Stimulated activated naive CD4-positive, alpha-beta T cell treated with Interleukin-2 at 50 U/mL for 16 hours (primary cell): ENCODE measurements around the gene NUP62.
"Not testable (repeated sequence)": the region's sequence is repeated elsewhere in the genome, so short reads cannot be mapped to it uniquely, and the experiment has no call there.

Source experiments
- DNase-seq: peaks from one replicate; lab custom pipeline; 2025; lab: John Stamatoyannopoulos, UW

Gene NUP62

DNA sequence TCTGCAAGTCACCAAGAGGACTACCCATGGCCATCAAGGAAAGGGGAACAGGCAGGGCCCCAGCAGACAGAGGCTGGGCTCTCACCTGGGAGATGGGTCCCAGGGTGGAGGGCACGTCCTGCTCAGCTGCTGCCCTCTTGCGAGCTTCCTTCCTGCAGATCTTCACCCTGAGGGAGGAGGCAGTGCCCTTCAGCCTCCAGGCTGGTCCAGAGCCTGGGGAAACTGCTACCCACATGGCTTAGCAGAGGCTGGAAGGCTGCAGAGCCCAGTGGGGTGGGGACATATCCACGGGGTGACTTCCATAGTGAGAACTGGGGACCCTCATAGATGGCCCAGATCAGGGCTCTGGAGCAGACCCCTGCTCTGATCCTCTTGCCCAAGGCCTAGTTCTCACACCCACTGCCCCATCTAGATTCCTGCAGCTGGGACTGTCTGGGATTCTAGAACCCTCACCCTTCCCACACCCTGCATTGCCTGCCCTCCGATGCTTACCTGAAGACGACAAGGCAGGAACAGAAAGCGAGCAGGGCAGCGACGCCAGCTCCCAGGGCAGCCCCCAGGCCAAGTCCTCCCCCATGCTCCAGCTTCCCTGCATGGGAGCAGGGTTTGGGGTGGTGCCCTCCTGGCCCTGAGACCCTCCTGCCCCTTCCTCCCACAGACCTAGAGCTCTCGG lies 22.6 kb upstream of the NUP62 start:
- no peak for DNase-seq

DNA sequence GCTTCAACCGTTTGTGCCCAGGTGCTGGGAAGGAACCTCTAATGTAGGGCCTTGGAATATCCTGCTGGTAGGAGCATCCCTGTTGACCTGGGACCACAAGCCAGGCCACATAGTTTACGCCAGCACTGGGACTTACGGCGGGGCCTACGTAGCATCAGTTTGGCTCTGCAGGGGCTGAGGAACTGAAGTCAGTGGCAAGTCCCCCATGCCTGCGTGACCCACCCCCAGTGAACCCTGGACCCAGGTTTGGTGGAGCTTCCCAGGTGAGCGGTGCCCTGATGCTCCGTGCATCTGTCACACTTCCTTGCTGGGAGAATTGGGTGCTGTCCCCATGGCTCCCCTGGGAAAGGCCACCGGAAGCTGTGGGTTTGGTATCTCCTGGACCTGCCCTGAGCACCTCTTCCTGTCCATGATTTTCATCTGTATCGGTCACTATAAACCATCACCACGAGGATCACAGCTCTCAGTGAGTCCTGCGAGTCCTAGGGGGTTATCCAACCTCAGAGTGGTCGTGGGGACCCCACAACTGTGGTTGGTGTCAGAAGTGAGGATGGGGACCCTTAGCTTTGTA lies 21.7 kb upstream of the NUP62 start:
- no peak for DNase-seq

DNA sequence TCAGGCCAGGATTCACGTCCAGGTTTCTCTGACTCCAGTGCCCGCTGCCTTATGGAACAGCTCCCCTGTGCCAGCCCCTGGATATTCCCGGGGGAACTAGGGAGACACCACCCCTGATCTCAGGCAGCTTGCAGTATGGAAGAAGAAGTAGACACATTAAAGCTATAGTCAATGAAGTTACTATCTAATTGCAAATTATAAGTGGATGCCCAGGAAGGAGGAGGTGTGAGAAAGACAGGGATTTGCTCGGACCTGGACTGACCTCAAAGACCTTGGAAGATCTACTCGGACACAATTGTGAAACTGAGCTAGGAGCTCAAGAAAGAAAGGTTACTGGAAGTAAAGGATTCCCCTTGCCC lies 21.3 kb upstream of the NUP62 start:
- DNase-seq: no peak

DNA sequence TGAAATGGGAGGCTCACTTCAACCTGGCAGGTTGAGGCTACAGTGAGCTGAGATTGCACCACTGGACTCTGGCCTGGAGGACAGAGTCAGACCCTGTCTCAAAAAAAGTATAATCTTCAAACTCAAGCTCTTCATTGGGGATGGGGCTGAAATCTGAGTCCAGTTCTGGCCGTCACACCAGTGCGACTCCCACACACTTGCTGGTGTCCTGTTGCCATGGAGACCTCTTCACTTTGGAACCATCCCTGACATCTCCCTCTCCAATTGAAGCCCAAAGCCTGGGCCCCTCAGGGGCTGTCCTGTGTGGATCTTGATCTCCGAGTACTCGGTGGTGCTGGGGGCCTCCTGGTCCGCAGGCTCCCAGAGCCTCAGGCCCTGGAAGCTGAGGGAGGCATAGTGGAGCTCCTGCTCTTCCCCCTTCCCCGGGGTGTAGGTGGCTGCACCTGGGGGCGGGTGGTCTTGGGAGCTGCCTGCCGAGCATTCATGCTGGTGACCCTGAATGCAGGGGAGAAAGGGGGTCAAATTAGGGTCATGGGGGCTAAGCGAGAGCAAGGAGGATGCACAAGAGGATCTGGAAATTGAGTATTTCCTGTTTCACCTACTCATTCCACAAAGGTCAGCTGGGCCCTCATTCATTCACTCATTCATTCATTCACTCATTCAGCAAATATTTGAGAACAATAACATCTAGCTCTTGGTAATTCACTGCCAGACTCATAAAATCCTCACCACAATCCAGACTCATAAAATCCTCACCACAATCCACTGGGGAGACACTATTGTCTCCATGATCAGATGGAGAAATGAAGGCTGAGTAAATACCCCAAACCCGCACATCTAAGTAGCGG lies 20.7 kb upstream of the NUP62 start:
- DNase-seq: no peak

DNA sequence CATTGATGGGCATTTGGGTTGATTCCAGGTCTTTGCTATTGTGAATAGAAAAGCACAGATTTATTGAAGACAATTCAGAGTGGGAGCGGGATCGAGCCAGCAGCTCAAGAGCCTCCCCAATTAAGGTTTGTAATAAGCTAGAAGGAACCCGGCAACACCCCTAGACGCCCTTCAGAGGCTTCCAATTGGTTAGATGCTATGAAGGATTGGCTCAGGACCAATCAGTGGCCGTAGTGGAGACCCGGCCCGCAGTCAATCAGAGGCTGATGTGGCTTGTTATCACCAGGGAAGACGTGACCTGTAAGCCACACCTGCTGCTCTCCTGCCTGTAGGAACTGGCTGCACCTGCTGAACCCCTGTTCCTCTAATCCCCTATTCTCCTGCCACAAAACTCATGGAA lies 17.1 kb upstream of the NUP62 start:
- DNase-seq: no peak

DNA sequence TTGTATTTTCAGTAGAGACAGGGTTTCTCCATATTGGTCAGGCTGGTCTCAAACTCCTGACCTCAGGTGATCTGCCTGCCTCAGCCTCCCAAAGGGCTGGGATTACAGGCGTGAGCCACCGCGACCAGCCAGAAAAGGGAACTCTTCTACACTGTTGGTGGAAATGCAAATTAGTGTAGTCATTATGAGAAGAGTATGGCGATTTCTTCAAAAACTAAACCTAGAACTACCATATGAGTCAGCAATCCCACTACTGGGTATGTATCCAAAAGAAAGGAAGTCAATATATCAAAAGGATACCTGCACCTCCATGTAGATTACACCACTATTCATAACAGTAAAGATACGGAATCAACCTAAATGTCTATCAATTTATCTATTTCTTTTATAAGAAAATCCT lies 15.3 kb upstream of the NUP62 start:
- DNase-seq: not testable (repeated sequence)

DNA sequence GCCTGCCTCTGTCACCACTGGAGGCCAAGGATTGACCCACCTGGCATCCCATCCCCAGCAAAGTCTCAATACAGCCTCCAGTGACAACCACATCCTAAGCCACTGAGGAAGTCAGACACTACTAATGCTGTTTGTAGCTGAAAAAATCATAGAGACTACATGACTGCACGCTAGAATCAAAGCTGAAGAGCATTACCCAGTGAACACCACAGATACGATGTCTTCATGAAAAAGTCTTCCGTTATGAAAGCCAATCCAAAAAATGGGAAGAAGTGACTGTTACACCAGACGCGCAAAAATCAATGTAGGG lies 11.1 kb upstream of the NUP62 start:
- no peak for DNase-seq

DNA sequence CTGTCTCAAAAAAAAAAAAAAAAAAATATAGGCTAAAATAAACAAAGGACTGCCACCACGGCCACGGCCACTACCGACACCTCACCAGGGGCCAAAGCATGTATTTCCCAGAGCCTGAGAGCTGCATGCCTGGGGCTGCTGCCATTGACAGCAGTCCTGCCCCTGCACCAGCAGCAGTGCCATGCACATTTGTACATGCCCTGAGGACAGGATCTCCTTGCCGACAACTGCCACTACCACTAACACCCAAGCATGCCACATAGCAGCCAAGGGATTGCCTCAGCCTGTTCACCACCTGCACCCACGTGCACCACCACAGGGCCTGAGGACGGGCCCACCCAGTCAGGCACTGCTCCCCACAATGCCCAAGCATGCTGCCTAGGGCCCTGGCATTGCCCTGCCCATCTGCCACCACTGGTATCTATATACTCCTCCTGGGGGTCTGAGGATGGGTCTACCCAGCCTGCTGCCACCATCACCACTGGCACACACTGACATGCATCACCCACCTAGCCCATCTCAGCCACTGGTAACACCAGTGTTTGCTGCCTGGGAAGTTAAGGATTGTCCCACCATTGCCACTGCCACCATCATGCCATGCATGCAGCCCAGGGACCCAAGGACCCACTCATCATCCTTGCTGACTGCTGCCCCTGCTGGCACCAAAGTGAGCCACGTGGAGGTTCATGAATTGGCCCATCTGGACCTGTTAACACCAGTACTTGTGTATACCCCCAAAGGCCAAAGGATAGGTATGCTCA lies 10.6 kb upstream of the NUP62 start:
- DNase-seq: no peak

DNA sequence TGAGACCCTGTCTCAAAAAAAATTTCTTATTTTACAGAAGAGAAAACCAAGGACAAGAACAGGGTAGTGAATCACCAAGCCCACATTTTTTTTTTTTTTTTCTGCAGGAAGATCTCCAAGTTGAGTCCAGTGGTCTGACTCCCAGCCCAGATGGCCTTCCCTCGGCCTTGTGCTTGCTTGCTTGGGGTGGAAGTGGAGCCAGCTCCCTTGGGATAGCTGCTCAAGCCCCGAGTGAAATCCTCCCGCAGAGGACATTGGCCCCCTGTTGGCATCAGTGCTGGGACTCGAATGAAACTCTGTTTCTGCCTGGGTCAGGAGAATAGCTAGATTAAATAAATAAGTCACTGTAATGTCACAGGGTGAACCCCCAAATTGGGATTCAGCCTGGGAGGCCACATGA lies 9.4 kb upstream of the NUP62 start:
- no peak for DNase-seq

DNA sequence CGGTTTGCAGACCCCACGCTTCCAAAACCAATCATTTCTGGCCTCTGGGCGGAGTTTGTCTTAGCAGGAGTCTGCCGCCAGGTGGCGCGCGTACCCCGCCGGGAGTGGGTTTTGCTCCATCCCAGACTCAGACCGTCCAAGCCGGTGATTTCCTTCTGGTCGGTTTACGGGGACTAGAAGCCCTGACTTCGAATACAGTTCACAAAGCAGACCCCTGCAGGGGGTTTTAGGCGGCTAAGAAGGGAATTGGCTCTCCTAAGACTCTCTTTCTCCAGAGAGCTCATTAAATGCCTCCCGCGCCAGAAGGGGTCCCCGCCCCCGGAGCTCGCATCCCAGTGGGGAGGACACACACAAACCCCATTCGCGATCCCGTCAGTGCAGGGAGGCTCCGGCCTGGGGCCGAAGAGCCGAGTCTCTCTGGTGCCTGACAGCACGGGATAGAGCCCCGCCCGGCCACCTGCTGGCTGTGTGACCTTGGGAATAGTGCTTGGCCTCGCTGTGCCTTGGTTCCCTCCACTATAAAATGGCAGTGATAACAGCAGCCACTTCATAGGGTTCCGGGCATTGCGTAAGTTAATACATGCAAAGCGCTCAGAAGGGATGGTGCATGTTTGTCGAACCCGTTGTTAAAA lies 8.6 kb upstream of the NUP62 start:
- peak; percentile 75 for DNase-seq

DNA sequence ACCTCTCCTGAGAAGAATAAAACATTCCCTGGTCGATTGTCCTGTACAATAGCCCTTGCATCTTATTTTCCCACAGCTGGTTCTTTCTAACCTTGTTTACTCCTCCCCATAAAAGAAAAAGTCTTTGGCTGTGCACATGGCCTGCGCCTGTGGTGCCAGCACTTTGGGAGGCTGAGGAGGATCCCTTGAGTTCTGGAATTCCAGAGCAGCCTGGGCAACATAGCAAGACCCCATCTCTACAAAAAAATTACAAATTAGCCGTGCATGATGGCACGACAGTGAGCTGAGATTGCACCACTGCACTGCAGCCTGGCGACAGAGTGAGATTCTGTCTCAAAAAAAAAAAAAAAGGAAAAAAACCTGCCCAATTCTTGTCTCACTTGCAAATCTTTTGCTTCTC lies 7.2 kb upstream of the NUP62 start:
- no peak for DNase-seq

DNA sequence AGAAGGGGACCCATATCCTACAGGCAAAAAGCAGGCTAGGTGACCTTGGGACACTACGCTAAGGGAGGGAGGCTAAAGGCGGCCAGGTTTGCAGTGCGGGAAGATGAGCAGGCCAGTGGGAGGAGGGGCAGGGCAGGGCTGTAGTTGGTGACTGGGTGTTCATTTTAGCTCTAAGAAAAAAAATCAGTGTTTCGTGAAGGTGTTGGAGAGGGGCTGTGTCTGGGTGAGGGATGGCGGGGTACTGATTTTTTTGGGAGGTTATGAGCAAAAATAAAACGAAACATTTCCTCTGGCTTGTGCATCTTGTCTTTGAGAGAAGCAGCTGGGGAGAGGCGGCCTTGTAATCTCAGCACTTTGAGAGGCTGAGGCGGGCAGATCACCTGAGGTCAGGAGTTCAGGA lies 4.3 kb upstream of the NUP62 start:
- DNase-seq: no peak

DNA sequence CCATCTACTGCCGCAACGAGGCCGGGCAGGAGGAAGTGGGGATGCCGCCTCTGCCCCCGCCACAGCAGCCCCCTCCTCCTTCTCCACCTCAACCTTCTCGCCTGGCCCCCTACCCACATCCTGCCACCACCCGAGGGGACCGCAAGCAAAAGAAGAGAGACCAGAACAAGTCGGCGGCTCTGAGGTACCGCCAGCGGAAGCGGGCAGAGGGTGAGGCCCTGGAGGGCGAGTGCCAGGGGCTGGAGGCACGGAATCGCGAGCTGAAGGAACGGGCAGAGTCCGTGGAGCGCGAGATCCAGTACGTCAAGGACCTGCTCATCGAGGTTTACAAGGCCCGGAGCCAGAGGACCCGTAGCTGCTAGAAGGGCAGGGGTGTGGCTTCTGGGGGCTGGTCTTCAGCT lies 3.4 kb upstream of the NUP62 start:
- peak; percentile 30 for DNase-seq

DNA sequence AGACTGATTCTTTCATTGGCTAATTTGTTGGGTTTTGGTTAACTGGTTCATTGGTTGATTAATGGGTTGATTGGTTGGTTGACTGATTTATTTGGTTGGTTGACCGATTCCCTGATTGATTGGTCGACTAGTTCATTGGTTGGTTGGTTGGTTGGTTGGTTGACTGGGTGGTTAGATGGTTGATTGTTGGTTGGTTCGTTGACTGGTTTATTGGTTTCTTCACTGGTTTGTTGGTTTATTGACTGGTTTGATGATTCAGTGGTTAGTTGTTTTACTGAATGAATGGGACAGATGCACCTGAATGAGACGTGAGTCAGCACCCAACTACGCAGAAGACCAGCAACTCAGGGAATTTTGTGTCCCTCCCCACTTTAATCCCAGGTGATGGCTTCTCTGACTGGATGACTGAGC lies 2.7 kb upstream of the NUP62 start:
- no peak for DNase-seq

DNA sequence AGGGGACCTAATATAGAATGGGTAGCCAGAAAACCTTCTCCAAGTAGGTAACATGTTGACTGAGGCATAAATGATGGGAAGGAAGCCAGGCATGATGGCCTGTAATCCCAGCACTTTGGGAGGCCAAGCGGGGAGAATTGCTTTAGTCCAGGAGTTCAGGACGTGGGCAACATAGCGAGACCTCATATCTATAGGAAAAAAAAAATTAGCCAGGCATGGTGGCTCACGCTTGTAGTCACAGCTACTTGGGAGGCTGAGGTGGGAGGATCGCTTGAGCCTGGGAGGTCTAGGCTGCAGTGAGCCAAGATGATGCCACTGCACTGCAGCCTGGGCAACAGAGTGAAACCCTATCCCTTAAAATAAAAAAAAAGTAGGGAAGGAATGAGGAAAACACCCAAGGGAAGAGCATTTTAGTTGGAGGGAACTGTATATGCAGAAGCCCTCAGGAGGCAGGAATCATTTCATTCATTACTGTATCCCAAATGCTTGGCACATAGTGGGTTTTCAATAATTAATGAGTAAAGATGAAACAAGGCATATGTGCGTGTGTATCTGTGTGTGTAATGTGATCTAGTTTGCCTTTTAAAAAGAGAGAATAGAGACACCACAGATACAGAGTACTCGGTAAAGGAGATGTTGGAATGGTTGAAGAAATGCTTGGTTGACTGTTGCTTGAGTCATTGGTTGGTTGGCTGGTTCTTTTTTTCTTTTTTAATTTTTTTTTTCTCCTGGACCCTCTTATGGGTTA lies 2.2 kb upstream of the NUP62 start:
- no peak for DNase-seq

DNA sequence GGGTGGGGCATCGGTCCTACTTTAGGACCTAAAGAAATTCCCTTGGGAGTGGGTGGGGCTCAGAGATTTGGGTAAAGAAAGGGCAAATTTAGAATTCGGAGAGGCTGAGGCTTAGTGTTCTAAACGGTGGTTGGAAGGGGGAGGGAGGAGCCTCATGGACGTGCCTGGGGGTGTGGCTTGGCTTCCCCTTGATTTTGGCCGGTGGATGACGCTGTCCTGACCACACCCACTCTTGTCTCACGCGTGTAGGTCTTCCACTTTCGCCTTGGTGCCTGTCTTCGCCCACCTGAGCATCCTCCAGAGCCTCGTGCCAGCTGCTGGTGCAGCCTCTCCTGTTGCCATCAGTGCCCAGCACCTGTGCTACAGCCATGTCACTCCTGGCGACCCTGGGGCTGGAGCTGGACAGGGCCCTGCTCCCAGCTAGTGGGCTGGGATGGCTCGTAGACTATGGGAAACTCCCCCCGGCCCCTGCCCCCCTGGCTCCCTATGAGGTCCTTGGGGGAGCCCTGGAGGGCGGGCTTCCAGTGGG lies 1.2 kb upstream of the NUP62 start:
- no peak for DNase-seq

DNA sequence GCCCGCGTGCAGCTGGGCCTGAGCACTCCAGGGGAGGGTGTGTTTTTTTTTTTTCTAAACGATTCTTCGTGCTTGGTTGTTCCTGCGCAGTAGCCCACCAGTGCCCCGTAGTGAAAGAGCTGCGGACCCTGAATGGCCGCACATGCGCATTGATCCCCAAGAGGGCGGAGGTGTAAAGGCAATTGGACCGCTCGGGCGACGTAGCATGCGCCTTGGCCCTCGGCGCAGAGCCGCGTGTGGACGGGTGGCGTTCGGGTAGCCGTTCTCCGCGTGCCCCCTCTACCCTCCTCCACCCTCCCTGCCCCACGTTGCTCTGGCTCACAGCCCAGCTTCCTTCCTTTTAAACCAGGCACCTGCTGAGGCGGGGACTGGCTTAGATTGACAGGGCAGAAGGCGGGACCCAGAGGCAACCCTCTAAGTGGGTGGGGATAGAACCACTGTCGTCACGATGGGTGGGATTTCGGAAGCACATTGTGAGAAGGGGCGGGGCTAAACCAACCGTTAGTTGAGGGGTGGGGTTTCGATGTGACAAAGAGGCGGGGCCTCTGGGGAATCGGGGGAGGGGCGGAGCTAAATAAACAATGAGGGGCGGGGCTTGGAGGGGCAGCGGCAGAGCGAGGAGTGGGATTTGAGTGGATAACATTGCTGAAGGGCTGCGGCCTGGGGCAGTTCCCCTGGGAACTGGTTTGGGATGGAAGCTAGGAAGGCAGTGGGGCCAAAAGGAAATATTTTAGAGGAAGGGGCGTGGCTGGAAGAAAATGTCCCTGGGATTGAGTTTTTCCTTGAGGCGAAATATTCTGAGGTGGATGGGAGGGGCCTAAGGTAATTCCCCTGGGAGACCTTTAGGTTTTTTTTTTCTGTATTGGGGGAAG lies 543 bp upstream of the NUP62 start:
- DNase-seq: peak; percentile 89

DNA sequence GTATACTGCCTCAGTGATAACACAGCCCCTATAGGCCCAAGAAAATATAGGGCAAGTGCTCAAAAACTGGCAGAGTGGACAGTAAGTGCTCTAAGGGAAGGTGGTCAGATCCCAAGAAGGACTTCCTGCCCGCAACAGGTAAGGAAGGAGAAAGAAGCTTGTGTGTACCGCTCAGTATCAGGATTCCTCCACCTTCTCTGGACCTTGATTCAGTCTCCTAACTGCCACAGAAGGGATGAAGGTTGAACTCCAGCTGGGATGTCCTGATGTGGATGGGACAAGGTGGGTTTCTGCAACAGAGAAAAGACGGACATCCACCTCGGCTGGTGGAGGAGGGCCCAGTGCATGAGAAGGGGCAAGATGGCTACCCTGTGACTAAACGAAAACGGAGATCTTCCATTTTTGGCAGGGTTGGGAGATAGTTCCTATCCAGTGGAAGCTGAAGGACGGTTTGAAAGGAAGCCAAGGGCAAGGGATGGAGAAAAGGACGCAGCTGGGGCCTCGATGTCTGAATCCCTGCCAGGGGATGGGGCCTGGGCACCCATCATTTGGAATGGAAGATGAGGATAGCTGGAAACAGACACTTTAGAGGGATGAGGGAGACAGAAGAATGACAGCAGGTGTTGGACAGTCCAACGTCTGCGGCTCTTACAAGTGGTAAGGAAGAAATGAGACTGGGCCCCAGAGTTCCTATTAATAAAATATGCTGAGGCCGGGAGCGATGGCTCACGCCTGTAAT lies 1.6 kb downstream of the NUP62 start:
- no peak for DNase-seq

DNA sequence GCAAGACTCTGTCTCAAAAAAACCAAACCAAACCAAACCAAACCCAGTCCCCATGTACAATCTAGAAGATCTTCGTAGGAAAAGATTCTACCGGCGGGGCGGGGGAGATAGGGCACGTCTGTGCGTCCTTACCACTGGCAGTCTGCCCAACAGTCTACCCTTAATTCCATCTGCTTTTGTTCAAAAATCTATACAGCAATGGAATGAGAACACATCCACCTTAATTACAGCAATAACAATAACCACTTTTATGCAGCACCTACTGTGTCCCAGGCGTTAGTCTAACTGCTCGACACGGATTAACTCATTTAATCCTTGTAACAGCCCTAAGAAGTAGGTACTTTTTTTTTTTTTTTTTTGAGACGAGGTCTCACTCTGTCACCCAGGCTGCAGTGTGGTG lies 2.8 kb downstream of the NUP62 start:
- no peak for DNase-seq

DNA sequence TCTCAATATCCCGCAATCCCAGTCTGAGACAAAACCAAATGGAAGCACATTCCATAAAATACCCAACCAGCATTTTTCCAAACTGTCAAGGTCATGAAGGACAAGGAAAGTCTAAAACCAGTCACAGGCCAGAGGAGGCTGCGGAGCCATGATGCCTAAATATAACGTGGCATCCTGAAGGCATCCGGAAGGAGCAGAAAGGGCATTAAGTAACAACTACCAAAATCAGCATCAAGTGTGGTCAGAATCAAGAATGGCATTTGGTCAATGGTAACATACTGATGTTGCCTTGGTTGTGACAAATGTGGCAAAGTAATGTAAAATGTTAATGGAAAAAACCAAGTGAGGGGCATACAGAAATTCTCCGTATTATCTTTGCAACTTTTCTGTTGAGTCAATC lies 3.8 kb downstream of the NUP62 start:
- DNase-seq: no peak
